Upper lobe of left lung (tissue), 6 donors: ENCODE data around the gene SMYD3. TPM values are rescaled to one million over a fixed set of nuclear protein-coding genes. Genes with fewer than 3 reads are reported as not detected.
"Not testable (repeated sequence)": the region's sequence is repeated elsewhere in the genome, so short reads cannot be mapped to it uniquely, and the experiment has no call there.

Experiments
- ATAC-seq, 2 donors: fragments of 200-7000 bp; cut with Tn5 transposase; one replicate each; pipeline ENCODE4 v1.9.1; 2022; ENCODE audit warnings: mild to moderate bottlenecking in 2 of 2, moderate library complexity in 2 of 2; ENCODE audit not compliant: low FRiP score in 2 of 2
- DNase-seq, 2 donors: peaks; one replicate each; pipeline ENCODE4 v3.0.0-alpha.2; 2019 to 2020
- H3K27ac ChIP-seq, 4 donors: fragments of 200-600 bp; sonication (generic); one replicate each; pipeline ENCODE4 v1.5.1; 2016 to 2019
- H3K27me3 ChIP-seq, 4 donors: fragments of 200-600 bp; sonication (generic); one replicate each; pipeline ENCODE4 v1.5.1; 2017 to 2019
- H3K36me3 ChIP-seq, 4 donors: fragments of 200-600 bp; sonication (generic); one replicate each; pipeline ENCODE4 v1.5.1; 2016 to 2019
- H3K4me1 ChIP-seq, 4 donors: fragments of 200-600 bp; sonication (generic); one replicate each; pipeline ENCODE4 v1.5.1; 2018 to 2019
- H3K4me3 ChIP-seq, 4 donors: fragments of 200-600 bp; sonication (generic); one replicate each; pipeline ENCODE4 v1.5.1; 2017 to 2019; ENCODE audit warnings: mild to moderate bottlenecking in 2 of 4, moderate library complexity in 1 of 4
- H3K9me3 ChIP-seq, 4 donors: fragments of 200-600 bp; sonication (generic); one replicate each; pipeline ENCODE4 v1.5.1; 2018 to 2019
- EP300 ChIP-seq, 4 donors: sonication (generic); formaldehyde crosslinking; IDR thresholded peaks; one replicate each; pipeline ENCODE4 v1.5.1; 2017; ENCODE audit warnings: antibody characterized with exemption in 4 of 4, control low read depth in 2 of 4
- POLR2A ChIP-seq, 4 donors: fragments of 450-650 bp; IDR thresholded peaks; one replicate each; pipeline ENCODE4 v1.5.1; 2016 to 2017; ENCODE audit warnings: antibody characterized with exemption in 4 of 4, mild to moderate bottlenecking in 2 of 4
- POLR2AphosphoS5 ChIP-seq, 2 donors: sonication (generic); formaldehyde crosslinking; IDR thresholded peaks; one replicate each; pipeline ENCODE4 v1.5.1; 2017; ENCODE audit warnings: antibody characterized with exemption in 2 of 2
- WGBS, 2 donors: methylation state at CpG; one replicate each; pipeline ENCODE4 v1.1.5; 2017 to 2018; 5-methylcytosine and 5-hydroxymethylcytosine counted together
- total RNA-seq, 6 donors: library from RNA; depleted of rRNA in 4 of 6; stranded (reverse); fragments of >200 nt in 4 of 6; gene quantifications; one replicate each; pipeline versions ENCODE4 v1.1.0 to v1.2.1, GENCODE V29; 2016 to 2021
- TF ChIP-seq, protein P1 (sequence below), 6 experiments: fragments of 450-650 bp in 4 of 6; fragments of 200-600 bp in 2 of 6; sonication (generic) in 2 of 6; IDR thresholded peaks; one replicate each; pipeline ENCODE4 v1.5.1; 2016 to 2019; ENCODE audit warnings: antibody characterized with exemption in 6 of 6
- donor health status: DM: no; HTN: no; CAD: no; lungs with moderate emphysema.
- donor health status: DM: no; HTN: yes; CAD: no; lungs with severe emphysema.

Gene SMYD3
- total RNA-seq, 6 donors from 2014 or later = 22.7 to 109 (median 34.0) TPM

DNA sequence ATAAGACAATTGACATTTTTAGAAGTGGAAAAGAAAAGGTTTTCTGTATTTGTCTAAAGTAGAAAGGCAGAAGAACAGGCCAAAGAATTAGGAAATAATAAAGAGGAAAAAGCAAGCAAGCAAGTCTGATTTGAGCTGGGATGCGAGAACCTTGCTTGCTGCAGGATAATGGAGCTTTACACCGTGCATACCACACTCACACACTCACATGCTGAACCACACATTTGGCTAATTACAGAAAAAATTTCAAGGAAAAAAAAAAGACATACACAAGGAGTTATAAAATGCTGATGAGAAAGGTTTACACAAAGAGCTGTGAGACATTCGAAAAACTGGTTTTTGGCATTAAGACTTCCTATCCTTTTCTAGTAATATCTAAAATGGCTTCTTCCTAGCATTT is 758.4 kb downstream of the SMYD3 start:
- Histone ChIP-seq H3K27me3 (no peaks in the 10 kb centered on the region), H3K27ac (no peak overlapping the region), H3K36me3 (peaks cover 0 to 8% (median 0%) of the 10 kb centered on the region in 4 donors), H3K4me1 (no peaks in the 10 kb centered on the region), H3K9me3 (no peaks in the 10 kb centered on the region), H3K4me3 (no peak overlapping the region)
- WGBS, 2 donors = 91 to 93% methylated on average over 3 of the region's 3 CpGs
- ATAC-seq (no peak), DNase-seq (no peak)
- TF ChIP-seq, protein P1, sequence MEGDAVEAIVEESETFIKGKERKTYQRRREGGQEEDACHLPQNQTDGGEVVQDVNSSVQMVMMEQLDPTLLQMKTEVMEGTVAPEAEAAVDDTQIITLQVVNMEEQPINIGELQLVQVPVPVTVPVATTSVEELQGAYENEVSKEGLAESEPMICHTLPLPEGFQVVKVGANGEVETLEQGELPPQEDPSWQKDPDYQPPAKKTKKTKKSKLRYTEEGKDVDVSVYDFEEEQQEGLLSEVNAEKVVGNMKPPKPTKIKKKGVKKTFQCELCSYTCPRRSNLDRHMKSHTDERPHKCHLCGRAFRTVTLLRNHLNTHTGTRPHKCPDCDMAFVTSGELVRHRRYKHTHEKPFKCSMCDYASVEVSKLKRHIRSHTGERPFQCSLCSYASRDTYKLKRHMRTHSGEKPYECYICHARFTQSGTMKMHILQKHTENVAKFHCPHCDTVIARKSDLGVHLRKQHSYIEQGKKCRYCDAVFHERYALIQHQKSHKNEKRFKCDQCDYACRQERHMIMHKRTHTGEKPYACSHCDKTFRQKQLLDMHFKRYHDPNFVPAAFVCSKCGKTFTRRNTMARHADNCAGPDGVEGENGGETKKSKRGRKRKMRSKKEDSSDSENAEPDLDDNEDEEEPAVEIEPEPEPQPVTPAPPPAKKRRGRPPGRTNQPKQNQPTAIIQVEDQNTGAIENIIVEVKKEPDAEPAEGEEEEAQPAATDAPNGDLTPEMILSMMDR (IDR thresholded peaks at IDR 0.05) = no peak
- TF ChIP-seq EP300 (IDR thresholded peaks at IDR 0.05) (no peak), POLR2AphosphoS5 (IDR thresholded peaks at IDR 0.05) (no peak), POLR2A (IDR thresholded peaks at IDR 0.05) (no peak)

DNA sequence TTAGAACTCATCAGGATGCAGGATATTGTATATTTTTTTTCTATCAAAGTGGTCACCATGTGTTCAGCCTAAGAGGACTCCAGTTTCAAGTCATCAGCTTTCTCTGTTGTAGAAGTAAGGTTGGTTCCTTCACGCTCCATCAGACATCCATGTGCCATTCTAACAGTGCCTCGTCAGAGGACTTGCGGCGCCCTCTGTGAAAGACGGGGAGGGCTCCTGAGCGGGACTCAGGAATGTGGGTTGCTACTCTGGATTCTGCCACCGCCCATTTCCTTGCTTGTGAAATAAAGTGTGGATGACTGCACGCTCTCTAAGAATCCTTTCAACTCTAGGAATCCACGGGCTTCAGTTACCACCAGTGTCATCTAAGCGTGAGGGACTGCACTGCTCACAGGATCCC is 758.8 kb downstream of the SMYD3 start:
- H3K9me3 ChIP-seq = no peaks in the 10 kb centered on the region
- H3K27ac ChIP-seq = no peak overlapping the region
- no peaks in the 10 kb centered on the region for H3K4me1 ChIP-seq
- no peak overlapping the region for H3K4me3 ChIP-seq
- H3K27me3 ChIP-seq = no peaks in the 10 kb centered on the region
- WGBS, 2 donors = 86 to 94% methylated on average over 10 of the region's 10 CpGs
- ATAC-seq = no peak
- DNase-seq = no peak
- TF ChIP-seq POLR2A (IDR thresholded peaks at IDR 0.05) = no peak
- TF ChIP-seq, protein P1 (IDR thresholded peaks at IDR 0.05) = no peak
- TF ChIP-seq POLR2AphosphoS5 (IDR thresholded peaks at IDR 0.05) = no peak
- TF ChIP-seq EP300 (IDR thresholded peaks at IDR 0.05) = no peak
- peaks cover 0 to 8% (median 0%) of the 10 kb centered on the region in 4 donors for H3K36me3 ChIP-seq

DNA sequence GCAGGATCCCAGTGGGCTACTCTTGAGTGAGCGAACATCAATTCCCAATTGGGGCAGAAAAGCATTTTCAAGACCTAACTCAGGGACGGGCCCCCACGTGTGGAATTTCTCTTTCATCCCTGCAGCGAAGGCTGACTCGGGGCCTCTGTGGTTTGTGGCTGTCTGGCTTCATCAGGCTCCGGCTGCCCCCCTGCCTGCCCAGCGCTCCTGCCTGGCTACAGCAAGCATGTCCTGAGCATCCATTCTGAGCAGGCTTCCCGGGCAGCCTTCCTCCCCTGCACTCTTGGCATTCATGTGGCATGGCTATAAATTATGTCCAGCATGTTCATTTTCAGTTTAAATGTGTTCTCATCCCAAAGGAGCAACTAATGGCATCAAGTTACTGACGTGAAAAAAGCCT is 764.2 kb downstream of the SMYD3 start:
- DNase-seq (peak in 1 of 2 donors; percentile 46), ATAC-seq (no peak)
- Histone ChIP-seq H3K36me3 (no peaks in the 10 kb centered on the region), H3K27ac (no peak overlapping the region), H3K9me3 (no peaks in the 10 kb centered on the region), H3K27me3 (no peaks in the 10 kb centered on the region), H3K4me3 (no peak overlapping the region), H3K4me1 (no peaks in the 10 kb centered on the region)
- WGBS, 2 donors = 80 to 85% methylated on average over 6 to 9 of the region's 9 CpGs
- TF ChIP-seq POLR2AphosphoS5 (IDR thresholded peaks at IDR 0.05) = no peak
- TF ChIP-seq EP300 (IDR thresholded peaks at IDR 0.05) = no peak
- TF ChIP-seq POLR2A (IDR thresholded peaks at IDR 0.05) = no peak
- TF ChIP-seq, protein P1 (IDR thresholded peaks at IDR 0.05) = no peak

DNA sequence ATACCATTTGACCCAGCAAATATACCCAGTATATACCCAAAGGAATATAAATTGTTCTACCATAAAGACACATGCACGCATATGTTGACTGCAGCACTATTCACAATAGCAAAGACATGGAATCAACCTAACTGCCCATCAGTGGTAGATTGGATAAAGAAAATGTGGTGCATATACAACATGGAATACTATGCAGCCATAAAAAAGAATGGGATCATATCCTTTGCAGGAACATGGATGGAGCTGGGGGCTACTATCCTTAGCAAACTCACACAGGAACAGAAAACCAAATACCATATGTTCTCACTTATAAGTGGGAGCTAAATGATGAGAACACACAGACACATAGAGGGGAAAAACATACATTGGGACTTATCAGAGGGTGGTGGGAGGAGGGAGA is 766.7 kb downstream of the SMYD3 start:
- not testable (repeated sequence) for H3K4me3 ChIP-seq, H3K9me3 ChIP-seq, H3K36me3 ChIP-seq, ATAC-seq, H3K27me3 ChIP-seq, DNase-seq, H3K4me1 ChIP-seq, H3K27ac ChIP-seq
- 96 to 100% methylated on average over 1 of the region's 1 CpG for WGBS, 2 donors

DNA sequence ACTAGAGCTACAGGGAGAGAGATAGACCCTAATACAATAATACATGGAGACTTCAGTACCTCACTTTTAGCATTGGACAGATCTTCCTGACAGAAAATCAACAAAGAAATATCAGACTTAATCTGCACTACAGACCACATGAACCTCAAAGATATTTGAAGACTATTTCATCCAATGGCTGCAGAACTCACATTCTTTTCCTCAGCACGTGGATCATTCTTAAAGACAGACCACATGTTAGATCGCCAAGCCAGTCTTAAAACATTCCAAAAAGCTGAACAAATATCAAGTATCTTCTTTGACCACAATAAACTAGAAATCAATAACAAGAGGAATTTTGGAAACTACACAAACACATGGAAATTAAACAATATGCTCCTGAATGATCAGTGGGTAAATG is 776.3 kb downstream of the SMYD3 start:
- Histone ChIP-seq H3K27me3 (no peaks in the 10 kb centered on the region), H3K4me3 (no peak overlapping the region), H3K27ac (no peak overlapping the region), H3K4me1 (no peaks in the 10 kb centered on the region), H3K36me3 (no peaks in the 10 kb centered on the region), H3K9me3 (peaks cover 0 to 15% (median 6%) of the 10 kb centered on the region in 4 donors)
- 92 to 94% methylated on average over 2 of the region's 2 CpGs for WGBS, 2 donors
- no peak for DNase-seq
- no peak for ATAC-seq
- TF ChIP-seq POLR2A (IDR thresholded peaks at IDR 0.05) = no peak
- TF ChIP-seq, protein P1 (IDR thresholded peaks at IDR 0.05) = no peak
- no peak for TF ChIP-seq POLR2AphosphoS5 (IDR thresholded peaks at IDR 0.05)
- TF ChIP-seq EP300 (IDR thresholded peaks at IDR 0.05) = no peak

DNA sequence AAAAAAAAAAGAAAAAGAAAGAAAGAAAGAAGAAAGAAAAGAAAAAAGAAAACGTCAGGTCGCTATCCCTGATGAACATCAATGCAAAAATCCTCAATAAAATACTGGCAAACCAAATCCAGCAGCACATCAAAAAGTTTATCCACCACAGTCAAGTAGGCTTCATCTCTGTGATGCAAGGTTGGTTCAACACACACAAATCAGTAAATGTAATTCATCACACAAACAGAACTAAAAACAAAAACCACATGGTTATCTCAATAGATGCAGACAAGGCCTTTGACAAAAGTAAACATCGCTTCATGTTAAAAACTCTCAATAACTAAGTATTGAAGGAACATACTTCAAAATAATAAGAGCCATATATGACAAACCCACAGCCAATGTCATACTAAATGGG is 779.0 kb downstream of the SMYD3 start:
- H3K36me3 ChIP-seq, H3K27ac ChIP-seq, H3K4me3 ChIP-seq, ATAC-seq, H3K4me1 ChIP-seq, DNase-seq, H3K27me3 ChIP-seq: not testable (repeated sequence)
- WGBS, 2 donors = 96 to 100% methylated on average over 3 of the region's 3 CpGs
- H3K9me3 ChIP-seq = peaks cover 0 to 15% (median 6%) of the 10 kb centered on the region in 4 donors
